H9 (cell line): ENCODE results near the gene ST8SIA6. TPM values are rescaled to one million over a fixed set of nuclear protein-coding genes. Genes with fewer than 3 reads are reported as not detected.

Experiments
- DNase-seq: peaks from one replicate; pipeline ENCODE4 v3.0.0-alpha.2; 2017
- H2AFZ ChIP-seq: one replicate; pipeline ENCODE4 v1.6.1; 2013; ENCODE audit warnings: mild to moderate bottlenecking, low read length, control low read depth, moderate library complexity
- H2AK5ac ChIP-seq: 2 replicates; pipeline ENCODE4 v1.6.1; 2013; ENCODE audit warnings: low read length, control low read depth, mixed read lengths; ENCODE audit not compliant: insufficient read length
- H2BK120ac ChIP-seq: one replicate; pipeline ENCODE4 v1.6.1; 2013; ENCODE audit warnings: low read depth, mild to moderate bottlenecking, low read length, control low read depth, inconsistent platforms; ENCODE audit not compliant: poor library complexity, severe bottlenecking
- H2BK12ac ChIP-seq: 2 replicates; pipeline ENCODE4 v1.6.1; 2013; ENCODE audit warnings: low read length, control low read depth, mixed read lengths, low read depth; ENCODE audit not compliant: insufficient read length
- H2BK15ac ChIP-seq: 2 replicates; pipeline ENCODE4 v1.6.1; 2013; ENCODE audit warnings: low read depth, low read length, control low read depth
- H2BK20ac ChIP-seq: one replicate; pipeline ENCODE4 v1.6.1; 2013; ENCODE audit warnings: low read depth, mild to moderate bottlenecking, low read length, control low read depth, inconsistent platforms; ENCODE audit not compliant: poor library complexity, severe bottlenecking
- H2BK5ac ChIP-seq: 2 replicates; pipeline ENCODE4 v1.6.1; 2013; ENCODE audit warnings: low read length, control low read depth, mixed read lengths; ENCODE audit not compliant: insufficient read length
- H3K14ac ChIP-seq: 2 replicates; pipeline ENCODE4 v1.6.1; 2013; ENCODE audit warnings: low read length, control low read depth; ENCODE audit not compliant: insufficient read depth
- H3K18ac ChIP-seq: 2 replicates; pipeline ENCODE4 v1.6.1; 2013; ENCODE audit warnings: low read depth, mild to moderate bottlenecking, mixed read lengths, low read length, control low read depth; ENCODE audit not compliant: insufficient read length
- H3K23ac ChIP-seq: 2 replicates; pipeline ENCODE4 v1.6.1; 2013; ENCODE audit warnings: low read length, control low read depth, mixed read lengths, low read depth; ENCODE audit not compliant: insufficient read length
- H3K23me2 ChIP-seq: 2 replicates; pipeline ENCODE4 v1.6.1; 2013; ENCODE audit warnings: low read depth, mild to moderate bottlenecking, mixed read lengths, low read length, control low read depth; ENCODE audit not compliant: insufficient read length, poor library complexity, severe bottlenecking
- H3K27ac ChIP-seq: 2 replicates; pipeline ENCODE4 v1.5.1; 2013; ENCODE audit warnings: low read length, control low read depth, mixed read lengths, low read depth; ENCODE audit not compliant: insufficient read length
- H3K27me3 ChIP-seq: 2 replicates; pipeline ENCODE4 v1.6.1; 2013; ENCODE audit warnings: low read length, control low read depth, inconsistent platforms; ENCODE audit not compliant: insufficient read depth
- H3K4ac ChIP-seq: 2 replicates; pipeline ENCODE4 v1.6.1; 2013; ENCODE audit warnings: low read depth, mild to moderate bottlenecking, control low read depth, inconsistent platforms, low read length, moderate library complexity
- H3K4me1 ChIP-seq: 2 replicates; pipeline ENCODE4 v1.6.1; 2013; ENCODE audit warnings: low read length, control low read depth, inconsistent platforms; ENCODE audit not compliant: insufficient read depth
- H3K4me2 ChIP-seq: 2 replicates; pipeline ENCODE4 v1.6.1; 2013; ENCODE audit warnings: low read length, control low read depth, mixed read lengths; ENCODE audit not compliant: insufficient read length, insufficient read depth
- H3K56ac ChIP-seq: 2 replicates; pipeline ENCODE4 v1.6.1; 2013; ENCODE audit warnings: low read depth, mild to moderate bottlenecking, mixed read lengths, low read length, control low read depth; ENCODE audit not compliant: insufficient read length
- H3K79me1 ChIP-seq: 2 replicates; pipeline ENCODE4 v1.6.1; 2013; ENCODE audit warnings: low read depth, mild to moderate bottlenecking, moderate library complexity, low read length, control low read depth, inconsistent platforms; ENCODE audit not compliant: insufficient read depth, poor library complexity, severe bottlenecking
- H3K79me2 ChIP-seq: 2 replicates; pipeline ENCODE4 v1.6.1; 2013; ENCODE audit warnings: low read length, control low read depth, inconsistent platforms; ENCODE audit not compliant: insufficient read depth
- H3K9ac ChIP-seq: 2 replicates; pipeline ENCODE4 v1.6.1; 2013; ENCODE audit warnings: low read length, control low read depth, mixed read lengths; ENCODE audit not compliant: insufficient read length; ENCODE audit errors: extremely low read depth
- H3K9me3 ChIP-seq: one replicate; pipeline ENCODE4 v1.6.1; 2013; ENCODE audit warnings: low read depth, low read length, inconsistent platforms; ENCODE audit not compliant: control insufficient read depth
- H3T11ph ChIP-seq: one replicate; pipeline ENCODE4 v1.6.1; 2013; ENCODE audit warnings: mild to moderate bottlenecking, low read length, control low read depth, inconsistent platforms
- H4K20me1 ChIP-seq: one replicate; pipeline ENCODE4 v1.6.1; 2013; ENCODE audit not compliant: control insufficient read depth, insufficient read length, insufficient read depth
- H4K5ac ChIP-seq: 2 replicates; pipeline ENCODE4 v1.6.1; 2013; ENCODE audit warnings: low read depth, mild to moderate bottlenecking, mixed read lengths, low read length, control low read depth; ENCODE audit not compliant: insufficient read length
- H4K8ac ChIP-seq: replicated peaks from 2 replicates; pipeline ENCODE4 v1.6.1; 2013; ENCODE audit warnings: low read length, control low read depth, mixed read lengths, low read depth; ENCODE audit not compliant: insufficient read length
- H4K91ac ChIP-seq: 2 replicates; pipeline ENCODE4 v1.6.1; 2013; ENCODE audit warnings: low read depth, mild to moderate bottlenecking, moderate library complexity, mixed read lengths, low read length, control low read depth; ENCODE audit not compliant: insufficient read length
- H3K27ac Mint-ChIP-seq, 3 experiments: 2 replicates in 2 of 3; 3 replicates in 1 of 3; pipeline ENCODE4 v1.8.0; 2020 to 2021; ENCODE audit warnings: mixed read lengths in 3 of 3, mild to moderate bottlenecking in 1 of 3, moderate library complexity in 1 of 3
- H3K27me3 Mint-ChIP-seq: 2 replicates; pipeline ENCODE4 v1.8.0; 2021; ENCODE audit warnings: low read depth, mild to moderate bottlenecking, moderate library complexity, mixed read lengths
- H3K36me3 Mint-ChIP-seq, 3 experiments: 2 replicates in 2 of 3; 3 replicates in 1 of 3; pipeline ENCODE4 v1.8.0; 2020 to 2021; ENCODE audit warnings: low read depth in 3 of 3, mixed read lengths in 3 of 3; ENCODE audit not compliant: insufficient read depth in 1 of 3
- H3K4me1 Mint-ChIP-seq, 2 experiments: 2 replicates each; pipeline ENCODE4 v1.8.0; 2020; ENCODE audit warnings: mixed read lengths in 2 of 2
- H3K4me3 Mint-ChIP-seq, 2 experiments: 2 replicates in 1 of 2; 3 replicates in 1 of 2; pipeline ENCODE4 v1.8.0; 2020 to 2021; ENCODE audit warnings: mild to moderate bottlenecking in 2 of 2, mixed read lengths in 2 of 2, moderate library complexity in 1 of 2
- H3K9me3 Mint-ChIP-seq, 2 experiments: 2 replicates in 1 of 2; 3 replicates in 1 of 2; pipeline ENCODE4 v1.8.0; 2020; ENCODE audit warnings: mild to moderate bottlenecking in 2 of 2, mixed read lengths in 2 of 2, moderate library complexity in 1 of 2
- WGBS: extraction: QIAGEN DNeasy Blood & Tissue Kit; methylation state at CpG from one replicate; pipeline ENCODE4 v1.1.7; 2013; ENCODE audit warnings: missing lambda C conversion rate, low lambda C conversion rate, mixed read lengths; ENCODE audit not compliant: insufficient read length; ENCODE audit errors: extremely low coverage; 5-methylcytosine and 5-hydroxymethylcytosine counted together
- total RNA-seq: library from RNA; stranded (reverse); gene quantifications from 2 replicates; pipeline ENCODE4 v1.2.1, GENCODE V29; 2021
- TF ChIP-seq, protein P1 (sequence below): fragments of 200-600 bp; sonication (generic); conservative IDR thresholded peaks from 3 replicates; pipeline ENCODE4 v1.8.0; 2021; ENCODE audit warnings: antibody characterized with exemption, mild to moderate bottlenecking

The ST8SIA6 gene
- total RNA-seq, 1 experiment from 2014 or later: 0.37 TPM

DNA sequence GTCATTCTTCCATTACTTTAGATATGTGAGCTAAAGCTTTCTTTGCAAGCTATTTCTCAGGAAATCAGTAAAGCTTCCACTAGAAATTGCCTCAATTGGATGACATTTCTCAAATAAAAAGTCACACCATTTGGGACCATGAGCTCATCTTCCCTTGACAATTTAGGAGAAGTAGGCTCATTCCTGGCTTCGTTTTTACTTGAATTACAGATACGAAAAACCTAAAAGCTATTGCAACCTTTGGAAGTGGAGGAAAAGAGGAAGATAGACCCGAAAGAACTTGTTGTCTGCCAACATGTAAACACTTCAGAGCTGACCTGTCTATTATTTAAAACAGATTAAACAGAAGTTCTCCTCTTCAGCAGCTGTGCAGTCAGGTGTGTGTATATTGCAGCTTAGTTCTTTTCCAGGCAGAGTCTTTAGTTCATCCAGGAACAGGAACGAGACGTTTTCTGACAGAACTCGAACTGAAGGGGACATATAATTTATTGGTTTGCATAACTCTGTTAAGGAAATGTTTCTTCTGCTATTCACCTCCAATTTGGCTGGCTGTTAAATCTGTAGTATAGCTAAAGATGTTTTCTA is 43.1 kb upstream of the ST8SIA6 start:
- Histone ChIP-seq H3K56ac (no peak overlapping the region), H4K8ac (no peak overlapping the region), H3K4ac (no peak overlapping the region), H4K20me1 (no peaks in the 10 kb centered on the region), H3K27ac (no peak overlapping the region), H2BK12ac (no peak overlapping the region), H2BK20ac (no peak overlapping the region), H2BK15ac (no peak overlapping the region), H2BK5ac (no peak overlapping the region), H4K91ac (no peak overlapping the region), H3K14ac (no peak overlapping the region), H3K4me2 (no peak overlapping the region), H3K23me2 (no peaks in the 10 kb centered on the region), H3K9me3 (no peaks in the 10 kb centered on the region), H3T11ph (no peak overlapping the region), H3K4me1 (no peaks in the 10 kb centered on the region), H2BK120ac (no peak overlapping the region), H2AK5ac (no peak overlapping the region), H3K23ac (no peak overlapping the region), H3K27me3 (no peaks in the 10 kb centered on the region), H2AFZ (no peak overlapping the region), H3K79me2 (no peaks in the 10 kb centered on the region), H3K79me1 (no peaks in the 10 kb centered on the region), H3K18ac (no peak overlapping the region), H3K9ac (no peak overlapping the region), H4K5ac (no peak overlapping the region)
- Mint-ChIP-seq H3K36me3 (no peaks in the 10 kb centered on the region), H3K4me3 (no peak overlapping the region), H3K27ac (no peak overlapping the region), H3K9me3 (no peaks in the 10 kb centered on the region; a peak in 1 of 5 replicates), H3K27me3 (no peaks in the 10 kb centered on the region; the same call in 1 of the 2 replicates), H3K4me1 (no peaks in the 10 kb centered on the region)
- DNase-seq: no peak
- no CpG with 5 or more reads among the region's 6 CpGs for WGBS
- TF ChIP-seq, protein P1, sequence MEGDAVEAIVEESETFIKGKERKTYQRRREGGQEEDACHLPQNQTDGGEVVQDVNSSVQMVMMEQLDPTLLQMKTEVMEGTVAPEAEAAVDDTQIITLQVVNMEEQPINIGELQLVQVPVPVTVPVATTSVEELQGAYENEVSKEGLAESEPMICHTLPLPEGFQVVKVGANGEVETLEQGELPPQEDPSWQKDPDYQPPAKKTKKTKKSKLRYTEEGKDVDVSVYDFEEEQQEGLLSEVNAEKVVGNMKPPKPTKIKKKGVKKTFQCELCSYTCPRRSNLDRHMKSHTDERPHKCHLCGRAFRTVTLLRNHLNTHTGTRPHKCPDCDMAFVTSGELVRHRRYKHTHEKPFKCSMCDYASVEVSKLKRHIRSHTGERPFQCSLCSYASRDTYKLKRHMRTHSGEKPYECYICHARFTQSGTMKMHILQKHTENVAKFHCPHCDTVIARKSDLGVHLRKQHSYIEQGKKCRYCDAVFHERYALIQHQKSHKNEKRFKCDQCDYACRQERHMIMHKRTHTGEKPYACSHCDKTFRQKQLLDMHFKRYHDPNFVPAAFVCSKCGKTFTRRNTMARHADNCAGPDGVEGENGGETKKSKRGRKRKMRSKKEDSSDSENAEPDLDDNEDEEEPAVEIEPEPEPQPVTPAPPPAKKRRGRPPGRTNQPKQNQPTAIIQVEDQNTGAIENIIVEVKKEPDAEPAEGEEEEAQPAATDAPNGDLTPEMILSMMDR: no peak
